Keratinocyte (primary cell): ENCODE results near the gene KIAA0825.

ENCODE experiments used
- CTCF ChIP-seq, 3 experiments: IDR thresholded peaks in 1 of 3; conservative IDR thresholded peaks in 1 of 3; optimal IDR thresholded peaks in 1 of 3; 2 replicates in 2 of 3; 3 replicates in 1 of 3; pipeline versions ENCODE3 to v1.5.1; 2011; ENCODE audit warnings: low read length in 3 of 3, mild to moderate bottlenecking in 3 of 3, moderate library complexity in 2 of 3, control low read depth in 1 of 3, inconsistent platforms in 1 of 3; ENCODE audit not compliant: insufficient read depth in 2 of 3; ENCODE audit errors: extremely low read depth in 1 of 3
- EZH2 ChIP-seq: IDR thresholded peaks from one replicate; pipeline ENCODE4 v1.6.1; 2012; ENCODE audit warnings: inconsistent platforms, mild to moderate bottlenecking, low read length, moderate library complexity

GRCh38 chr5:94361832-94362796 is 256.3 kb downstream of the KIAA0825 start:
- TF ChIP-seq CTCF (optimal IDR thresholded peaks at IDR 0.05 in 1 of 3, IDR thresholded peaks at IDR 0.05 in 1 of 3, conservative IDR thresholded peaks at IDR 0.05 in 1 of 3; ENCODE audit: extremely low read depth in 1 of 3, insufficient read depth in 2 of 3, low read length in 3 of 3) (no peak), EZH2 (no peak)
